Measurements from ENCODE around the gene VIT.
A peak's percentile ranks its signal among the peaks of the same experiment; 100 is the strongest.

VIT gene

DNA sequence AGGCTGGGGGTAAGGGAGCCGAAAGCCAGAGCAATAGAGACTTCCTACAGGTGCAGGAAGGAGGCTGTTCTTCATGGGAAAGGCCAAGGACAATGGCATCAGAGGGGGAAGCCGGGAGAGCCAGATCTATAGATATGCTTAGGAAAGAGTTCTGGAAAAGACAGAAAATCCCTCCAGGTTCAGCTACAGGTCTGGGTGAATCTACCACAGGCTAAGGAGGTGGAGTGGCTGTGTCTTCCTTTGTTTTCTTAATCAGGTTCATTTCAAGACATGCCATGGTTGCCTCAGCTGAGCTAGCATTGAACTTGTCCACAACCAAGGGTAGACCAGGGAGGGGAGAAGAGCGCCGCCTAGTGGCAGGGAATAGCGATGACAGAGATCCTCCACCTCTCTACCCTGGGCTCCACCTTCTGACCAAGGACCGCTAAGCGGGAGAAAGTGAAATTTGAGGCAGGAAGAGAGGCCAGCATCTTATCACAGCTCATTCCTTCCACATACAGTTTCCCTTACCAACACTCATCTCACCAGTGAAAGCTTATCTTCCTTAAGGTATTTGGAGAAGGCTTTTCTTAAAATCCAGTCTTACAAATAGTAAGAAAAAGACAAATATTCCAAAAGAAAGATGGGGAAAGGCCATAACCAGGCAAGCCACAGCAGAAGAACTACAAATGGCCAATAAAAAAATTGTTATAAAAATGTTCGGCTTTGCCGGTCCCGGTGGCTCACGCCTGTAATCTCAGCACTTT is 74.2 kb downstream of the VIT start:
- peak; percentile 27 for DNase-seq (ENCODE audit: low read depth)

DNA sequence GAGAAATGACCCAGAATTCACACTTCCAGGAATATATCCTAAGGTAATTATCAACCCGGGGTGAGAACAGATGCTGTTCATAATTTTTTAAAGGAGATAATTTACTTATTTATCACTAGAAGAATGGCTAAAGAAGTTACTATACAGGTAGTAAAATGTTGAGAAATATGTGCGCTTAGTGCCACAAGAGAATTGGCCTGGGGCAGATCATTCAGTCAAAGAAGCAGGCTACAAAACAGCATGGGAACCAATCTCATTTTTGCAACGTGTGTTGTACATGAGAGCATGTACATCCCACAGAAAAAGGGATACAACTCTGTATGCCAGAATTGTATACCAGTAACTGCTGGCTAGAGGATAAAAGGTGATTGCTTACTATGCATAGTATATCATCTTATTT is 75.2 kb downstream of the VIT start:
- no peak for DNase-seq (ENCODE audit: low read depth)

DNA sequence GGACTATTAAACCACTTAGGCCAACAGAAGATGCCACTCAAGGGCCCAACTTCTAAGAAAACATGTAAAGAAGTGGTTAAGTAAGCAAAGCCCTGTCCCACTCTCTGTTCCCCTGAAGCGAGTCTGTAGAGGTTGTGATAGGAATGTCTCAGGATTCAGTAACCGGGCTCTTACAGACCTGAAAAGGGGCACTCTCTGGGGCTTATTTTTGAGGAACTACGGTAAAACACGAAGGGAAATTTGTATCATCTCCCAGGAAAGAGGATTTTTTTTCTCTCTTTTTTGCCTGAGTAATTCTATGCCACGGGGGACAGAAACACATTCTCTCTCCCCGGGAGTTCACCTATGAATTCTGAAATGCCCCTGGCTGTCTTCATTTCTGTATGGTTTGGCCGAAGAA is 77.4 kb downstream of the VIT start:
- no peak for DNase-seq (ENCODE audit: low read depth)

DNA sequence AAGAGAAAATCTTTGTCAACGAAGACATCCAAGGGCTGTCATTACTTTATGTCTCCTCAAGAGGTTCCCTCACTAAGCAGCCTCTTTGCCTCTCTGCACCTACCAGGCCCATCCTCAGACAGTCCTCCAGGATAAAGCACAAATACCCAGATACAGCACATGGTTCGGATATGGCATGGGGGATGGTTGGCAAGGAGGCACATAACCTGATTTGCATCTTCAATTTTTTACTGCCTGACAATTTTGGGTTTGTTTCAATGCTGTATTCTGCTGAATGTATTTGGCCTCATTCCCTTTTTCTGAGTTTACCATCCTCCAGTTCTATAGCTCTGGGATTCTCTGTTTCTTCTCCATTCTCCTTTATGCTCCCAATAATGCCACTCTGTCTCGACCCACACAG is 78.8 kb downstream of the VIT start:
- DNase-seq (ENCODE audit: low read depth), result no peak

DNA sequence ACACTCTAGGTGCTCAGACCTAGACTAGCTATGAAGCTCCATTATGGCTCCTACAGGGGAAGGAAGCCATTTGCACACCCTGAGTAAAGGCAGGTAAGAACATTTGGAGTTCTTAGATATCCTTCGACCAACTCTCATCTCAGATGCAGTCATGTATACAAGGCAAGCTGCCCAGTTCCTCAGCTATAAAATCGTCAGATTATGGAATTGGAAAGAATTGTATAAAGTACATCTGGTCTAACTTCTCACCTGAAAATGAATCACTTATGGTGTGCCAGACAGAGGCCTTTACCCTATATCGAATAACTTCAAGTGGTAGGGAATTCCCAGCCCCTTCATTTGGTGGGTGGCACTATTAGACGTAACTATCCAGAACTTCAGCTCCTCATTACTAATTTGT is 79.3 kb downstream of the VIT start:
- DNase-seq (ENCODE audit: low read depth), result no peak

DNA sequence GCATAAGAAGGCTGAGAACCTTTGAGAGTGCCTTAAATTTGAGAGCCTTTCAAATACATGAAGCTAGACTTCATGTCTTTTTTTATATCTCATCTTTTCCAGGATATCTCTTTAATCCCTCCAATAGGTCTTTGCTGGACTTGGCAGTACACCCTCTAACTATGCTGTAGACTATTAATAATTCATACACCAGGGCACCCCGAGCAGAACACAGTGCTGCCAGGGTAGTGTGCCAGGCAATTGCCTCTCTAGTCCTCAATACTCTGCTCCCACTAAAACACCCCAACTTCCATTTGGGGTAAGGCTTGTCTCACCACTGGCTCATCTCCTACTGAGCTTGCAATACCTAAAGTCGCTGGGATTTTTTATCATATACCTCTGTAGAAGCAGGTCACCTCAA is 80.8 kb downstream of the VIT start:
- DNase-seq (ENCODE audit: low read depth), result no peak

DNA sequence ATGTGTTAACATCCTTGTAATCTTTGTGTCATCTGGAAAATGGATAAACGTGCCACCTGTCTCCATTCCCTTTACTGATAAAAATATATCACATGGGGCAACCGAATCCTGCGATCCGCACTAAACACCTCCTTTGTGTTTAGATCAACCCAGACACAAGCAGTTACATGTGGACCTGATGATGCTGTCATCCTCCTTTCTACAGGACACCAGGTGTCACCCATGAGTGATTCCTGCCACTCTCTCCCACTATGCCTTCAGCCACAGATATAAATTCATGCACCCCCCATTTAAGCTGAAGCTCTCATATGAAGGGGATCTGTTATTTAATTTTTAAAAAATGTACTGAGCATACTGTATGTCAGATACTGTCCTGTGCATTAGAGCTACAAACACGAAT is 81.3 kb downstream of the VIT start:
- no peak for DNase-seq (ENCODE audit: low read depth)

DNA sequence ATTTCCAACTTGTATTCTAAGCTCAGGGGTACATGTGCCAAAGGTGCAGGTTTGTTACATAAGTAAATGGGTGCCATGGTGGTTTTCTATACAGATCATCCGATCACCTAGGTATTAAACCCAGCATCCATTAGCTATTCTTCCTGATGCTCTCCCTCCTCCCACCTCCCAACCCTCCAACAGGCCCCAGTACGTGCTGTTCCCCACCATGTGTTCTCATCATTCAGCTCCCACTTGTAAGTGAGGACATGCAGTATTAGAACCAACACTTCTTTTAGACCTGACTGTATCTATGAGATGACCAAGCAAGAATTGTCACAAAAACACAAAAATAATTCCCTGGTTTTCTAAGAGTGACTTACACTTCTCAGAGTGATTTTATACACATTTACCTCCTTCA is 83.0 kb downstream of the VIT start:
- no peak for DNase-seq (ENCODE audit: low read depth)

DNA sequence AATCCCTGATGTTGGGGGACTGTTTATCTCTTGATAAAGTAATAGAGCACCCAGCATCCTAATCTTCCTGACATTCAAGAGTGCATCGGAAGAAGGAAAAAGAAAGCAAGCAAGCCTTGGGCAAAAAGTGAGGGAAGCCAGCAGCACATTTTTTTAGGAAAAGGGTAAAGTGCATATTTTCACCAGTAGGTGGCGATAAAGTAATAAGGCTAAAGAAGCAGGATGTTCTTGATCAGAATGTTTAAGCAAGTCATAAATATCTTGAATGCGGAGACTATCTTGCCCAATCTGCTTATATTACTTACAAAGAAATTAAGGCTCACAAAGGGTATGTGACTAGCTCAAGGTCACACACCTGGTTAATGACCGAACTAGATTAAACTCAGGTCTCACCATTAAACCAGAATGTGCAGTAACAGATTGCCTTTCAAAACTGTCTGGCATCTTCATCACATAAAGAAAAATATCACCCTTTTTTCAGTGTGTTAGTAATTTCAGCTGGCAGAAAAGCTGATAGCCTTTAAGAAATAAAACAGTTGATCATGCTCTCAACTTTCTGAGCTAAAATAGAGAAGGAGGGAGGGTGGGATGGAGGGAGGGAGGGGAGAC is 83.8 kb downstream of the VIT start:
- peak; percentile 51 for DNase-seq (ENCODE audit: low read depth)

DNA sequence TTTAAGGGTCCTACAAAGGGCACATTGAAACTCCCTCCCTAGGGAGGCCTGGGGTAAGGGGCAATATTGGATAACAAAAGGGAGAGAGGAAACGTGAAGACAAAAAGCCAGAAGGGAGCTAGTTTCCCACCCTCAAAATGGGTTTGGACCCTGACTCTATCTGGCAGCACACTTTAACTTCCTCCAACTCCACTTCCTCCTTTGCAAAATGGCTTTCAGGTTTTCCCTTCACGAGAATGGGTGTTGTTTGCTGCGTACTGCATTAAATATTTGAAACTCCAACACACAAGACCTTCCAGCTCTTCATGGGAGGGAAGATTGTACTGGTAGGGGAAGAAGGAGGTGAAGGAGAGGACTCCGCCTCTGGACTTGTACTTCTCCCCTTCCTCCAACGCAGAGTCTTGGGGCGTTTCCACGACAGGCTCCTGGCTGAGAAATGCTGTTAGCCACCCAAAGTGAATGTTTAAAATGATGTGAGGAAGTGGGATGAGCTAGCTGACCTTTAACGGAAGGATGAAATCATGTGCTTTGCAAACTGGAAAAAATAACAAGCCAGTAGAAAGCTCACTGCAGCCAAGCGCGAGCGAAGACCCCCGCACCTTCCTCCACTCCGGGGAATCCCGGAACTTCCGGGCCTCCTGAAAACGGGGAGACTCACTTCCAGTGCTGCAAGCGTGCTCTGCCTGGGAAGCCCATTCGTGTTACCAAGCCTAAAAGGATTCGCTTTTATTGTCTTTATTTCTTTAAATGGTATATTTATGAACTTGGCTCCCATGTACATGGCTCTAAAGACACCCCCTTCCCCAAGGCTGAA is 85.6 kb downstream of the VIT start:
- DNase-seq (ENCODE audit: low read depth), result no peak

DNA sequence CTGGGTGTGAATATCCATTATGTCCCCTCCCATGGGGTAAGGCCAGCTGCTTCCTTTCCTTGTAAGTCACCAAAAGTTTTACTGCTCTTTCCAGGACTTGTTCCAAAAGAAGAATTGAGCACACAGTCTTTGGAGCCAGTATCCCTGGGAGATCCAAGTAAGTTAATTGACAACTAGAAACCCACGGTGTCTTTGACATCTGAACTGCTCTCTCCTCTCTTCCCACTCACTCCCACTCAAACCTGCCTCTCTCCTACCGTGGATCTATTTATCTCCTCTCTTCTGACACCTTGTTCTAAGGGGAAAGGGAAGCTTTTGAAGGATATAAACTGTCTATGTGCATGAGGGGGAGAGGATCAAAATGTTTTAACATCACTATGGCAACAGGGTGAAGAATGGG is 86.7 kb downstream of the VIT start:
- no peak for DNase-seq (ENCODE audit: low read depth)

DNA sequence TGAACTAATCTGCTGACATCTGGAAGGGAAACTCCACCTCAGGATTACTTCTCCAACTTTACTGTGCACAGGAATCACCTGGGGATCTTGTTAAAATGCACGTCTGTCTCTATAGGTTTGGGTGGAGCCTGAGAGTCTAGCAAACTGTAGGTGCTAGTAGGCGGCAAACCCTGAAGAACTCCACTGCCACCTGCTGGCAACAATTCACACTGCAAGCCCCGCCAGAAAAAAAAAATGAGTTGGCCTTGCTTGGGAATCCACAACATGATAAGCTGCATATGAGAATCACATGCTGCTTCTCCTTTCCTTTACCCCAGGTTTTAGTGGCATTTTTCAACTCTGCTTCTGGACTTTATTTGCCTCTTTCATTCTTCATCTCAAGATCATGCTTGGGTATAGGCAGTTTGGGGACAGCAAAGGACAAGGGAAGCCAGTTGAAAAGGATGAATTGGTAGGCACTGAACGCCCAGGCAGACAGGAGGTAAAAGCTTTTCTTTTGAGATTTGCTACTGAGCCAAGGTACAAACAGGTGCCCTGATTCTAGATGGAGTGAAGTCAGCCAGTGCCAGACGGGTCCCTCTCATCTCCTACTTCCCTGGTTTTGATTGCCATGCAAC is 88.8 kb downstream of the VIT start:
- DNase-seq (ENCODE audit: low read depth), result peak; percentile 49

DNA sequence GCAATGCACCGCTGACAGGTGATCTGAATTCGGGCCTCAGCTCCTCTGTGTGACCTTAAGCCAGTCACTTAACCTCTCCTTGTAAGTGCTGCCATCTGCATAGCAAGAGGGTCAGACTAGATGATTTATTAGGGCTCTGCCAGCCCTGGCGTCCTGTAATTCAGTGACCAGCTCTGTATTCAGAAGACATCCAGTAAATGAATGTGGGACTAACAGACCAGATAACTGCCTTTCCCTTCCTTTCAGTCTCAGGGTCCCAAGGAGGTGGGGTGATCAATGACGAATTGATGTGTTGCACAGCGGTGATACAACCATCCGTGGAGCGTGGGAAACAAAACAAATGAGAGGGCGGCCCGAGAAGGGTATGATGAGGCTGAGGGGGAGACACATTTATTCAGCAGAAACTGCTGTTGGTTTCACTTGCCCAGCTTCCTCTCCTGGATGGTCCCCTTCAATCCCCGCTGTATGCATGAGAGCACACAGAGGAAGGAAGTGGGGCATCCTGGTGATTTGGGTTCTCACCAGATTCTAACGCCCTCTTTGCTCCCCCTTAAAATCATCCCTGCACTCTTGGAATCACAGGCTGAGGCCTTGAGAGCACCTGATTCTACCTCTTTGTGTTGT is 92.8 kb downstream of the VIT start:
- DNase-seq (ENCODE audit: low read depth), result no peak

DNA sequence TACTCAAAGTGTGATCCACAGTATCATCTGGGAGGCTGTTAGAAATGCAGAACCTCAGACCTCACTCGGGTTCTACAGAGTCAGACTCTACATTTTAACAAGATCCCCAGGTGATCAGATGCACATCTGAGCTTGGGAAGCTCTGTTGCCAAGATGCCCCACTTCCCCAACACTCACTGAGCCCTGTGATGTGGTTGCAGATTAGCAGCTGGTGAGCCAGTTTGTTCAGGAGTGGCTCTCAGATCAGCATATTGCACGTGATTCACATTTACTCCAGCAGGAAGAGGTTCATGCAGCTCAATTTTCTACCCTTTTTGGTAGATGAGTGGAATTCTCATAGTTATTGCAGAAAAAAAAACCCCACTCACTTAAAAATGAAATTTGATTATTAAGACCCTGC is 96.4 kb downstream of the VIT start:
- no peak for DNase-seq (ENCODE audit: low read depth)

DNA sequence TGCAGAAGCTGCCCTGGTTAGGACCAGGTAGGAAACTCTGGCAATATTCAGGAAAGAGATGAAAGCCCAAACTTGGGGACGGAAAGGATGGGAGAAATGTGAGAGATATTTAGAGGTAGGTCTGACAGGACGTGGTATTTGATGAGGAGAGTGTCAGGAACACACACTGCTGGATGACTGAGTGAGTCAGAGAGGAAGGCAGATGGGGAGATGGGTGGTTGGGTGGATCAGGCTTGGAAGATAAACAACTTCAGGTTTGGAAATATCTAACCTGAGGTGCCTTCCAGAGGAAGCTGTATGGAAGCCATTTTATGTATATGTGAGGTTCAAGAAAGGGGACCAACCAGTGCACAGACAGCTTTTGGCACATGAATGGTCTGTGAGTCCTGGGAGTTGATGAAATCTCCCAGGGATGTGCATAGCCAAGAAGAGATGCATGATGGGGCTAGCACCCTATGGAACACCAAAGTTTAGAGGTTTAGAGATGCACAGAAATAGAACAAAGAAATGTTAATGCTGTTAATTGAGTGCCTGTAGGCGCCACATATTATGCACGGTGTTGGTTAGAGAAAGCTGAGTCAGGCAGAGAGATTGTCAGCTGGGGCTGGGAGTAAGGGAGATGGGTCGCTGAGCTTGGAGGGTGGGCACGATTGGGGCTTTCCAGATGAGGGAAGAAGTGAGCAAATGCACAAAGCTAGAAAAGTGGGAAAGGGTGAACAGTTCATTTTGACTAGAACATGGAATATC is 101.0 kb downstream of the VIT start:
- no peak for DNase-seq (ENCODE audit: low read depth)

DNA sequence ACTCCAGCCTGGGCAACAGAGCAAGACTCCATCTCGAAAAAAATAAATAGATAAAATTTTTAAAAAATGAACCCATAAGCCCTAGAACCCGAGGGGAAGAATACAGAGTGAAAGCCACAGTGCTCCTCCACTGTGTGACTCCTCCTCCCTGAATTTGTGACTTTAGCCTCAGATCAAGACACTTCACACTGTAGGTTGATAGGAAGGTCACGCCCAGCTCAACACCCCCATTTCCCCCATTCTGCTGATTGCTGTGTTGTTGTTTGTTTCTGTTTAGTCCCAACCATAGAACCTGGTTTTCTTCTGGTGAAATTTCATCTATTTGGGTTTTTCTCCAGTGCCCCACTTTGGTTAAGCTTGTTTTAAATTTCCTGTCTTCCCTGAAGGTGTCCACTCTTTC is 102.2 kb downstream of the VIT start:
- DNase-seq (ENCODE audit: low read depth), result no peak

DNA sequence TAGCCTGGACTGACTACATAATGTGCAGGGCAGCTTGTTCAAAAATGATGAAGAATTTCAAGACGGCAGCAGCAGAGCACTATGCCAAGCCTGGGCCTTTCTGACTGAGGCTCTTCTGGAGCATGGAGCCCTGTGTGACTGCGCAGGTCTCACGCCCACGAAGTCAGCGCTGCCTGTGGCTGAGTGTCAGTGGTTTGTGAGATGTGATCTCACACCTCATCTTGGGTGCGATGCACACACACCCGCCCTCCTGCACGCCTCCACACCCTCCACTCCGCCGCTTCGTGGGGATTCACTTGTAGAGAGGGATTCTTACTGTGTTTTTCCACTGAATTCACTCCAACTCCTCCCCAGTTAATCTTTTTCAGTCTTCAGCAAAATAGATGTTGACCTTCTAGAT is 103.9 kb downstream of the VIT start:
- DNase-seq (ENCODE audit: low read depth), result no peak

DNA sequence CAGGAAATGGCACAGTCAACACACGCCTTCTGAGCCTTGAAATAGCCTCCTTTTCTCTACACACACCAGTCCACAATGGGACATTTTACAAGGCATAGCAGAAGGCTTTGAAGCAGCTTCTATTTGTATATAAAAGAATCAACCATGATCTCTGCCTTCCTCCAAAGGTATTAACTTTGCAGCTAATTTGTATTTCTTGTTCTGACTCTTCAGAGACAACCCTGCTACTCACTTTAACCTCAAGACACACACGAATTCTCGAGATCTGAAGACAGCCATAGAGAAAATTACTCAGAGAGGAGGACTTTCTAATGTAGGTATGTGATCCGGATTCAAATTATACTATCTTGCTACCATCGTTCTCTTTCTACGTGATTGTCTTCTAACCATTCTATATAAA is 104.6 kb downstream of the VIT start:
- DNase-seq (ENCODE audit: low read depth), result no peak

DNA sequence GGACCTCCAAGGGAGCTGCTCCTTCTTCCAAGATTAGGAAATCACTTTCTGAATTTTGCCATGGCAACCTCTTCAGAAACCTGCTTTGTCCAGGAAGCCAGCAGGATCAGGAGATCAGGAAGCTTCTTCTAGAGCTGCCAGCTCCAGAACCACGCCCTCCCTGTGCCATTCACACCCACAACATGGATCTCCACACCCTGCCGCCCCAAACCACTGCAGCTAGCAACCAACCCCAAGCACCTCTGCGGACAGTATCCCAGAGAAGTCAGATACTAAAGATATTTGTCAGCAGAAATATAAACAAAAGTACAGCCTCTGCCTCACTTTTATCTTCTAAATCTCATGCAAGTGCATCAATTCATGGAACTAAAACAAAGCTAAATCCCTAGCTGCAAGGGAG is 106.4 kb downstream of the VIT start:
- no peak for DNase-seq (ENCODE audit: low read depth)

DNA sequence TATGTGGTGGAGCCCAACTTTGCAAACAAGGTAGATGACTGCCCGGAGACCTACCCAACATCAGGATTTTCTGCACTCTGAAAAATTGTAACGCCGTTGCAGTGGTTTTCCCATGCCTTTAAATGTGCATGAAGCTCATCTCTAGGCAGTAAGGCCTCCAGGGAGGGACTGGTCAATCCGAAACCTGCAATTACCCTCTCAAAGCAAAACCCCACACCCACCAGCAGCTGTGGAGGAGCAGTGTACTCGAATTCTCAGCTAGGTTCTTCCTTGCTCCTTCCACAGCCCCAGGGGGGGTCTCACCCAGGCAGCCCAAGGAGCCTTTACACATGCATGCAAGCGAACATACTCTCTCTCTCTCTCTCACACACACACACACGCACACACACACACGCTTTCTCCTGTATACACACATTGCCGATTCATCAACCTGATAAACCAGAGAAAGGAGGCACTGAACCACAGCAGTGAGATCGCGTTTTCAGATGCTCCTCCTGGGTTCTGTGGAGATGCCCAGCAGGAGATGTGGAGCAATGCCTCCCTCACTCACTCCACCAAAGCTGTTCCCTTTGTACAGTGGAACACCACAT is 109.2 kb downstream of the VIT start:
- DNase-seq (ENCODE audit: low read depth), result no peak

DNA sequence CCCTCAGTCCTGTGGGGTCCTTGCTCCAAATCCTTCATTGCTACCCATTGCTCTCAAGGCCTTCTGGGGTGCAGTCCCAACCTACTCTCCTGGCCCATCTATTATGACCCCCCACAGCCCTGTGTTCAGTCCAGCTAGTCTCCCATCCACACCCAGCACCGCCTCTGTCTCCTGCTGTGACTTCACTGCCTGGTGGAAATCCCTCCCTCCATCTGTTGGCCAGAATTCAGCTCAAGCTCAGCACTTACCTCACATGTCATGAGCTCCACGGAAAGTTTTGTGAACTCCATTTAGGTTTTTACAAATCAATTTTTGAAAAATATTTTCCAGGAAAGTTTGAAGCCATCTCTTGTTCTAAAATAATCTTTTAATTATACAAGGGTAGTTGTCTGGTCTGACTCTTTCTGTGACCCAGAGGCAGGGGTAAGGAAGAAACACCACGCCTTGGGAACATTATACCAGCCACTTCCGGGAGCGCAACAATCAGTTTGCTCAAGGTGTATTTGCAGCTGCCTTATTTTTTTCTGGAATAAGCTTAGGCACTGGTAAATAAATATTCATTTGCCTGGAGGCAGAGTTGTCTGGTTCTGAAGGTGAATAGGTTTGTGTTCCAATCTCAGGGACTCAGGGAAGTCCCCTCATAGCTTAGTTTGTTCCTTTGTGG is 110.8 kb downstream of the VIT start:
- no peak for DNase-seq (ENCODE audit: low read depth)

All from fibroblast of the conjunctiva (primary cell).